ENCODE data around the gene P4HA1. TPM values are rescaled to one million over a fixed set of nuclear protein-coding genes. Genes with fewer than 3 reads are reported as not detected.

The P4HA1 gene
- total RNA-seq, 1 donor from 2014 or later, result 6.9 TPM

GRCh38 chr10:73094986-73095480 lies 1.6 kb downstream of the P4HA1 start:
- intact Hi-C loops (cut with DNase I), result no loop called here
- H3K36me3 ChIP-seq, result no peaks in the 10 kb centered on the region
- H3K27ac ChIP-seq, result peak overlapping the region; percentile 95 to 96
- peaks cover 6 to 15% of the 10 kb centered on the region in 2 donors for H3K4me1 ChIP-seq
- H3K27me3 ChIP-seq, result no peaks in the 10 kb centered on the region
- no peaks in the 10 kb centered on the region for H3K9me3 ChIP-seq
- no peak for DNase-seq (ENCODE audit: low spot score in 2 of 2)
- H3K4me3 ChIP-seq, result peak overlapping the region; percentile 87
- TF ChIP-seq CTCF (IDR thresholded peaks at IDR 0.05), result no peak

GRCh38 chr10:73093922-73094850 lies 2.5 kb downstream of the P4HA1 start:
- peaks cover 6 to 15% of the 10 kb centered on the region in 2 donors for H3K4me1 ChIP-seq
- H3K36me3 ChIP-seq, result no peaks in the 10 kb centered on the region
- H3K27ac ChIP-seq, result peak overlapping the region; percentile 95 to 96
- no peaks in the 10 kb centered on the region for H3K9me3 ChIP-seq
- H3K27me3 ChIP-seq, result no peaks in the 10 kb centered on the region
- intact Hi-C loops (cut with DNase I), result no loop called here
- peak overlapping the region; percentile 87 for H3K4me3 ChIP-seq
- no peak for DNase-seq (ENCODE audit: low spot score in 2 of 2)
- no peak for TF ChIP-seq CTCF (IDR thresholded peaks at IDR 0.05)

GRCh38 chr10:73092830-73093229 lies 3.8 kb downstream of the P4HA1 start:
- H3K9me3 ChIP-seq, result no peaks in the 10 kb centered on the region
- TF ChIP-seq CTCF (IDR thresholded peaks at IDR 0.05), result no peak
- no peak for DNase-seq (ENCODE audit: low spot score in 2 of 2)
- no peak overlapping the region for H3K27ac ChIP-seq
- H3K4me3 ChIP-seq, result no peak overlapping the region
- intact Hi-C loops (cut with DNase I), result no loop called here
- H3K36me3 ChIP-seq, result no peaks in the 10 kb centered on the region
- no peaks in the 10 kb centered on the region for H3K27me3 ChIP-seq
- peaks cover 6 to 15% of the 10 kb centered on the region in 2 donors for H3K4me1 ChIP-seq

- TF ChIP-seq CTCF (IDR thresholded peaks at IDR 0.05), result no peak
- no peak for DNase-seq (ENCODE audit: low spot score in 2 of 2)
- no peaks in the 10 kb centered on the region for H3K36me3 ChIP-seq
- intact Hi-C loops (cut with DNase I), result no loop called here
- H3K4me3 ChIP-seq, result no peak overlapping the region
- no peaks in the 10 kb centered on the region for H3K9me3 ChIP-seq
- peaks cover 2 to 8% of the 10 kb centered on the region in 2 donors for H3K4me1 ChIP-seq
- no peak overlapping the region for H3K27ac ChIP-seq
- H3K27me3 ChIP-seq, result no peaks in the 10 kb centered on the region
These were observed 8.4 kb downstream of the P4HA1 start for GRCh38 chr10:73088304-73088703.

GRCh38 chr10:73086816-73087215 lies 9.8 kb downstream of the P4HA1 start:
- no peak overlapping the region for H3K4me3 ChIP-seq
- intact Hi-C loops (cut with DNase I), result no loop called here
- peaks cover 5 to 9% of the 10 kb centered on the region in 2 donors for H3K4me1 ChIP-seq
- no peak for TF ChIP-seq CTCF (IDR thresholded peaks at IDR 0.05)
- no peaks in the 10 kb centered on the region for H3K36me3 ChIP-seq
- H3K9me3 ChIP-seq, result no peaks in the 10 kb centered on the region
- H3K27ac ChIP-seq, result no peak overlapping the region
- no peak for DNase-seq (ENCODE audit: low spot score in 2 of 2)
- H3K27me3 ChIP-seq, result no peaks in the 10 kb centered on the region

All from ascending aorta (tissue), 2 donors.